Gastrocnemius medialis (tissue), 4 donors: ENCODE results near the gene CDKL5.

Experiments used
- CTCF ChIP-seq, 5 experiments: fragments of 450-650 bp in 3 of 5; fragments of 200-600 bp in 2 of 5; sonication (generic) in 2 of 5; IDR thresholded peaks in 4 of 5; conservative IDR thresholded peaks in 1 of 5; 1 replicate in 4 of 5; 2 replicates in 1 of 5; pipeline ENCODE4 v1.5.1; 2016 to 2019; ENCODE audit warnings: antibody characterized with exemption in 5 of 5, mild to moderate bottlenecking in 3 of 5, moderate library complexity in 3 of 5
- POLR2A ChIP-seq, 2 donors: fragments of 450-650 bp; IDR thresholded peaks; one replicate each; pipeline ENCODE4 v1.6.1; 2017; ENCODE audit warnings: antibody characterized with exemption in 2 of 2, mild to moderate bottlenecking in 2 of 2, moderate library complexity in 2 of 2

- no peak for TF ChIP-seq POLR2A (IDR thresholded peaks at IDR 0.05)
- TF ChIP-seq CTCF (IDR thresholded peaks at IDR 0.05 in 4 of 5, conservative IDR thresholded peaks at IDR 0.05 in 1 of 5), result no peak
These were observed 15.4 kb upstream of the CDKL5 start for GRCh38 chrX:18410038-18410437.
